ENCODE measurements around the gene SLC25A21. TPM values are rescaled to one million over a fixed set of nuclear protein-coding genes. Genes with fewer than 3 reads are reported as not detected.

The SLC25A21 gene
- total RNA-seq, 1 experiment from 2014 or later = 7.1 TPM

DNA sequence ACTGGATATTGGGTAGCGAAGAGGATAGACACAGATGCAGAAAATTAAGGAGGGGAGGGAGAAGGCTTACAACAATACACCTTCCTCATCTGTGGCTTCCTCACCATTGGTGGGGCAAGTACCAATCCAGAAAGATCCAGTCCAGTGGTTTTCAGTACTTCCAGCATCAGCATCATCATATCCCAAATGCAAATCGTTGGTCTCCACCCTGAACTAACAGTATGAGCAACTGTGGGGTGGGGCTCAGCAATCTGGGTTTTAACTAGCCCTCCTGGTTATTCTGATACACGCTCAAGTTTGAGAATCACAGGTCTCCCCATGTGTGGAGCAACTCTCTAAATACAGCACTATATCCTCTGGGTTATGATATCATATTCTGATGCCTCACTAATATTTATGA, 317.0 kb downstream of the SLC25A21 start:
- no peaks in the 10 kb centered on the region for H3K36me3 Mint-ChIP-seq (ENCODE audit: insufficient read depth in 1 of 3, low read depth in 3 of 3)
- H3T11ph ChIP-seq (ENCODE audit: low read length) = no peak overlapping the region
- no peak overlapping the region for H2BK12ac ChIP-seq (ENCODE audit: insufficient read length, low read depth, low read length)
- no peak overlapping the region for H3K23ac ChIP-seq (ENCODE audit: insufficient read length, low read depth, low read length)
- DNase-seq = no peak
- no peak overlapping the region for H2BK5ac ChIP-seq (ENCODE audit: insufficient read length, low read length)
- TF ChIP-seq, protein P1, sequence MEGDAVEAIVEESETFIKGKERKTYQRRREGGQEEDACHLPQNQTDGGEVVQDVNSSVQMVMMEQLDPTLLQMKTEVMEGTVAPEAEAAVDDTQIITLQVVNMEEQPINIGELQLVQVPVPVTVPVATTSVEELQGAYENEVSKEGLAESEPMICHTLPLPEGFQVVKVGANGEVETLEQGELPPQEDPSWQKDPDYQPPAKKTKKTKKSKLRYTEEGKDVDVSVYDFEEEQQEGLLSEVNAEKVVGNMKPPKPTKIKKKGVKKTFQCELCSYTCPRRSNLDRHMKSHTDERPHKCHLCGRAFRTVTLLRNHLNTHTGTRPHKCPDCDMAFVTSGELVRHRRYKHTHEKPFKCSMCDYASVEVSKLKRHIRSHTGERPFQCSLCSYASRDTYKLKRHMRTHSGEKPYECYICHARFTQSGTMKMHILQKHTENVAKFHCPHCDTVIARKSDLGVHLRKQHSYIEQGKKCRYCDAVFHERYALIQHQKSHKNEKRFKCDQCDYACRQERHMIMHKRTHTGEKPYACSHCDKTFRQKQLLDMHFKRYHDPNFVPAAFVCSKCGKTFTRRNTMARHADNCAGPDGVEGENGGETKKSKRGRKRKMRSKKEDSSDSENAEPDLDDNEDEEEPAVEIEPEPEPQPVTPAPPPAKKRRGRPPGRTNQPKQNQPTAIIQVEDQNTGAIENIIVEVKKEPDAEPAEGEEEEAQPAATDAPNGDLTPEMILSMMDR (conservative IDR thresholded peaks at IDR 0.05) = no peak
- no peak overlapping the region for H3K9ac ChIP-seq (ENCODE audit: extremely low read depth, insufficient read length, low read length)
- H3K27me3 ChIP-seq (ENCODE audit: insufficient read depth, low read length) = no peaks in the 10 kb centered on the region
- no peak overlapping the region for H3K14ac ChIP-seq (ENCODE audit: insufficient read depth, low read length)
- no peak overlapping the region for H2BK20ac ChIP-seq (ENCODE audit: low read depth, low read length, poor library complexity, severe bottlenecking)
- H4K5ac ChIP-seq (ENCODE audit: insufficient read length, low read depth, low read length) = no peak overlapping the region
- no peaks in the 10 kb centered on the region for H3K27me3 Mint-ChIP-seq (ENCODE audit: low read depth)
- H3K4me1 Mint-ChIP-seq = peaks cover 25 to 30% of the 10 kb centered on the region in 2 experiments
- H3K9me3 Mint-ChIP-seq = no peaks in the 10 kb centered on the region
- H3K18ac ChIP-seq (ENCODE audit: insufficient read length, low read depth, low read length) = no peak overlapping the region
- no peak overlapping the region for H3K4me3 Mint-ChIP-seq
- no peak overlapping the region for H2AFZ ChIP-seq (ENCODE audit: low read length)
- WGBS (ENCODE audit: extremely low coverage, insufficient read length, low lambda C conversion rate) = no CpG with 5 or more reads among the region's 3 CpGs
- no peak overlapping the region for H2AK5ac ChIP-seq (ENCODE audit: insufficient read length, low read length)
- H4K20me1 ChIP-seq (ENCODE audit: control insufficient read depth, insufficient read depth, insufficient read length) = no peaks in the 10 kb centered on the region
- H2BK120ac ChIP-seq (ENCODE audit: low read depth, low read length, poor library complexity, severe bottlenecking) = no peak overlapping the region
- H3K27ac Mint-ChIP-seq = no peak overlapping the region
- H3K4me2 ChIP-seq (ENCODE audit: insufficient read depth, insufficient read length, low read length) = no peak overlapping the region
- H3K79me1 ChIP-seq (ENCODE audit: insufficient read depth, low read depth, low read length, poor library complexity, severe bottlenecking) = no peaks in the 10 kb centered on the region
- H3K4ac ChIP-seq (ENCODE audit: low read depth, low read length) = no peak overlapping the region
- no peaks in the 10 kb centered on the region for H3K23me2 ChIP-seq (ENCODE audit: insufficient read length, low read depth, low read length, poor library complexity, severe bottlenecking)
- H4K91ac ChIP-seq (ENCODE audit: insufficient read length, low read depth, low read length) = no peak overlapping the region
- no peak overlapping the region for H3K56ac ChIP-seq (ENCODE audit: insufficient read length, low read depth, low read length)
- no peaks in the 10 kb centered on the region for H3K4me1 ChIP-seq (ENCODE audit: insufficient read depth, low read length)
- no peaks in the 10 kb centered on the region for H3K79me2 ChIP-seq (ENCODE audit: insufficient read depth, low read length)
- no peak overlapping the region for H2BK15ac ChIP-seq (ENCODE audit: low read depth, low read length)
- H3K27ac ChIP-seq (ENCODE audit: insufficient read length, low read depth, low read length) = no peak overlapping the region
- H3K9me3 ChIP-seq (ENCODE audit: control insufficient read depth, low read depth, low read length) = no peaks in the 10 kb centered on the region
- no peak overlapping the region for H4K8ac ChIP-seq (replicated peaks; ENCODE audit: insufficient read length, low read depth, low read length)

All from H9 (cell line).